ENCODE measurements around the gene FAM53A.

Gene FAM53A

GRCh38 chr4:1658146-1658545 is 26.0 kb downstream of the FAM53A start:
- TF ChIP-seq REST (IDR thresholded peaks at IDR 0.05; ENCODE audit: low read depth), result no peak
- no peak for TF ChIP-seq NFIC (IDR thresholded peaks at IDR 0.05)
- TF ChIP-seq USF1 (IDR thresholded peaks at IDR 0.05), result no peak
- no peak for TF ChIP-seq CREB1 (IDR thresholded peaks at IDR 0.05; ENCODE audit: low read depth)

- TF ChIP-seq EGR1 (IDR thresholded peaks at IDR 0.05), result no peak
Measured at GRCh38 chr4:1656986-1657385, 27.1 kb downstream of the FAM53A start.

- no peak for TF ChIP-seq RAD21 (IDR thresholded peaks at IDR 0.05; ENCODE audit: low read depth)
- TF ChIP-seq CEBPB (IDR thresholded peaks at IDR 0.05), result no peak
- no peak for TF ChIP-seq TCF12 (IDR thresholded peaks at IDR 0.05; ENCODE audit: low read depth)
- TF ChIP-seq REST (IDR thresholded peaks at IDR 0.05; ENCODE audit: low read depth), result no peak
- no peak for TF ChIP-seq TEAD4 (IDR thresholded peaks at IDR 0.05)
- TF ChIP-seq NFIC (IDR thresholded peaks at IDR 0.05), result no peak
- no peak for TF ChIP-seq TAF1 (IDR thresholded peaks at IDR 0.05; ENCODE audit: low read depth)
- no peak for TF ChIP-seq YY1 (IDR thresholded peaks at IDR 0.05; ENCODE audit: low read depth)
- TF ChIP-seq FOXM1 (IDR thresholded peaks at IDR 0.05; ENCODE audit: borderline replicate concordance, low read depth), result no peak
- no peak for TF ChIP-seq USF1 (IDR thresholded peaks at IDR 0.05)
- TF ChIP-seq CREB1 (IDR thresholded peaks at IDR 0.05; ENCODE audit: low read depth), result no peak
- TF ChIP-seq MAX (IDR thresholded peaks at IDR 0.05), result no peak
- TF ChIP-seq EGR1 (IDR thresholded peaks at IDR 0.05), result no peak
- TF ChIP-seq ZBTB7A (IDR thresholded peaks at IDR 0.05; ENCODE audit: low read depth), result no peak
- no peak for TF ChIP-seq EP300 (IDR thresholded peaks at IDR 0.05; ENCODE audit: borderline replicate concordance)
Measured at GRCh38 chr4:1656132-1656531, 28.0 kb downstream of the FAM53A start.

- TF ChIP-seq FOXM1 (IDR thresholded peaks at IDR 0.05; ENCODE audit: borderline replicate concordance, low read depth), result no peak
- no peak for TF ChIP-seq REST (IDR thresholded peaks at IDR 0.05; ENCODE audit: low read depth)
- no peak for TF ChIP-seq CREB1 (IDR thresholded peaks at IDR 0.05; ENCODE audit: low read depth)
- no peak for TF ChIP-seq CEBPB (IDR thresholded peaks at IDR 0.05)
- TF ChIP-seq MAX (IDR thresholded peaks at IDR 0.05), result no peak
- no peak for TF ChIP-seq EP300 (IDR thresholded peaks at IDR 0.05; ENCODE audit: borderline replicate concordance)
- TF ChIP-seq ZBTB7A (IDR thresholded peaks at IDR 0.05; ENCODE audit: low read depth), result no peak
- no peak for TF ChIP-seq YY1 (IDR thresholded peaks at IDR 0.05; ENCODE audit: low read depth)
- TF ChIP-seq NFIC (IDR thresholded peaks at IDR 0.05), result no peak
- no peak for TF ChIP-seq USF1 (IDR thresholded peaks at IDR 0.05)
- no peak for TF ChIP-seq TEAD4 (IDR thresholded peaks at IDR 0.05)
- no peak for TF ChIP-seq EGR1 (IDR thresholded peaks at IDR 0.05)
- no peak for TF ChIP-seq TAF1 (IDR thresholded peaks at IDR 0.05; ENCODE audit: low read depth)
- TF ChIP-seq TCF12 (IDR thresholded peaks at IDR 0.05; ENCODE audit: low read depth), result no peak
- TF ChIP-seq RAD21 (IDR thresholded peaks at IDR 0.05; ENCODE audit: low read depth), result no peak
Measured at GRCh38 chr4:1655676-1656075, 28.4 kb downstream of the FAM53A start.

GRCh38 chr4:1655081-1655480 is 29.0 kb downstream of the FAM53A start:
- TF ChIP-seq TAF1 (IDR thresholded peaks at IDR 0.05; ENCODE audit: low read depth) (no peak), EP300 (IDR thresholded peaks at IDR 0.05; ENCODE audit: borderline replicate concordance) (no peak), TCF12 (IDR thresholded peaks at IDR 0.05; ENCODE audit: low read depth) (no peak), REST (IDR thresholded peaks at IDR 0.05; ENCODE audit: low read depth) (no peak), NFIC (IDR thresholded peaks at IDR 0.05) (no peak)
